Astrocyte of the spinal cord (primary cell): Measurements from ENCODE around the gene HDDC2.

Experiments
- DNase-seq: peaks from one replicate; pipeline ENCODE4 v3.0.0; 2011; ENCODE audit warnings: low read depth, low spot score
- H3K4me3 ChIP-seq: 2 replicates; pipeline ENCODE4 v1.5.1; 2011; ENCODE audit warnings: low read depth, mild to moderate bottlenecking, low read length, moderate library complexity
- CTCF ChIP-seq: IDR thresholded peaks from 2 replicates; pipeline ENCODE4 v1.5.1; 2012; ENCODE audit warnings: low read depth, mild to moderate bottlenecking, low read length, inconsistent platforms
- in situ Hi-C: cut with HindIII; loops from 2 replicates; pipeline ENCODE4 v1.10.0; 2017; ENCODE audit warnings: low sequenced_read_pairs

HDDC2 gene

DNA sequence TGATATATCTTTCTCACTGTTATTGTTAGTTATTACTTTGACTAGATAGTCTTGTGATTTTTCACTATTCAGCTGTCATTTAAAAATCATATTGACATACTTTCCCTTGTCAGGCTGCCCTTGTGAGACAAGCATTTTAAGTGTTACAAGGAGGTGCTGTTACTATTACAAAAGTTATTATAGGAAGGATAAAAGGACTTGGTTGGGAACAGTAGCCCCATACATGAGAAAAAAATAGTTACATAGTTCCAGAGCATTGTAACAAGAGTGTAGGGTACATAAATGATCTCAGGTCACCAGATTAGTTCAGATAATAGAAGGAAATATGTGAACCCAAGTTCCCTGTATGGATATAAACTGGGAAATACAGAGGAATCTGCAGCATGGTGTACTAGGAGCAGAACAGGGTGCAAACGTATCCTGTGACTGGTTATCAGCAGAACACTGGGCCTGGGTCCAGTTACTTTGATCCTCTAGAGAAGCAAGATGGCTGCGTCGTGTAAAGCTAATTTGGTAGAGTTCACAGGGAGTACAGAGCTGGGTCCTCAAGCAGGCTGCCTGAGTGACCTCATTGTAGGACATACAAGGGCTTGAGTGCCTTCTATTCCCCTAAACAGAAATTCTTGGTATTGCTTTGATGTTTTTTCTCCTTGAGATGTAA is 38.5 kb upstream of the HDDC2 start:
- no peak for TF ChIP-seq CTCF
- in situ Hi-C loops = loop anchor here (25.0 kb wide), 1 partner anchor 422 kb away; no protein-coding TSS in a partner anchor
- no peak for DNase-seq
- H3K4me3 ChIP-seq = no peak overlapping the region

GRCh38 chr6:125339653-125340052 is 37.9 kb upstream of the HDDC2 start:
- DNase-seq = no peak
- H3K4me3 ChIP-seq = no peak overlapping the region
- no peak for TF ChIP-seq CTCF
- in situ Hi-C loops = loop anchor here (25.0 kb wide), 1 partner anchor 423 kb away; no protein-coding TSS in a partner anchor

GRCh38 chr6:125338381-125338780 is 36.6 kb upstream of the HDDC2 start:
- no peak for TF ChIP-seq CTCF
- in situ Hi-C loops = loop anchor here (25.0 kb wide), 1 partner anchor 424 kb away; no protein-coding TSS in a partner anchor
- DNase-seq = no peak
- H3K4me3 ChIP-seq = no peak overlapping the region

GRCh38 chr6:125337706-125338105 is 35.9 kb upstream of the HDDC2 start:
- in situ Hi-C loops = loop anchor here (25.0 kb wide), 1 partner anchor 425 kb away; no protein-coding TSS in a partner anchor
- TF ChIP-seq CTCF = no peak
- H3K4me3 ChIP-seq = no peak overlapping the region
- DNase-seq = no peak

GRCh38 chr6:125332664-125333063 is 30.9 kb upstream of the HDDC2 start:
- DNase-seq = no peak
- no peak overlapping the region for H3K4me3 ChIP-seq
- in situ Hi-C loops = loop anchor here (25.0 kb wide), 1 partner anchor 430 kb away; no protein-coding TSS in a partner anchor
- TF ChIP-seq CTCF = no peak

DNA sequence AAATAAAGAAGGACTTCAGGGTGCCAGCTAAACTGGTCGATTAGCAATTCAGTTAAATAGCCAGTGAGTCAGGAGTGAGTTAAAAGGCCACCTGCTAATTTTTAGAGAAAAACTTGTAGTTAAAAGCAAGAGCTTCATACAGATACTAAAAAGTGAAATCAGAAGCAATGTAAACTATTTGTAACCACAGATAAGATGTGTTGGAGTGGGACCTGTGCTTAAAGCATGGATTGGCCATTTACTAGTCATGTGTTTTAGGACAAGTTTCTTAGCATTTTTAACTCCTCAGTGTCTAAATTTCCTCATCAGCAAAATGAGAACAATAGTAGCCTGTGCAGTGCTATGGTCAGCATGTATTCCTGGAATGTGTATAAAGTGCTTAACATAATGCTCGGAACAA is 23.8 kb upstream of the HDDC2 start:
- no peak for TF ChIP-seq CTCF
- in situ Hi-C loops = loop anchor here (25.0 kb wide), 1 partner anchor 437 kb away; no protein-coding TSS in a partner anchor
- no peak for DNase-seq
- no peak overlapping the region for H3K4me3 ChIP-seq
